GM21423 (cell line): ENCODE data around the gene AIF1L.
"Not testable (repeated sequence)": the region's sequence is repeated elsewhere in the genome, so short reads cannot be mapped to it uniquely, and the experiment has no call there.

Source experiments
- ATAC-seq: cut with Tn5 transposase; IDR thresholded peaks from one replicate; pipeline ENCODE4 v1.9.1; 2021; ENCODE audit warnings: mild to moderate bottlenecking, moderate library complexity; ENCODE audit not compliant: unreplicated experiment

The AIF1L gene

DNA sequence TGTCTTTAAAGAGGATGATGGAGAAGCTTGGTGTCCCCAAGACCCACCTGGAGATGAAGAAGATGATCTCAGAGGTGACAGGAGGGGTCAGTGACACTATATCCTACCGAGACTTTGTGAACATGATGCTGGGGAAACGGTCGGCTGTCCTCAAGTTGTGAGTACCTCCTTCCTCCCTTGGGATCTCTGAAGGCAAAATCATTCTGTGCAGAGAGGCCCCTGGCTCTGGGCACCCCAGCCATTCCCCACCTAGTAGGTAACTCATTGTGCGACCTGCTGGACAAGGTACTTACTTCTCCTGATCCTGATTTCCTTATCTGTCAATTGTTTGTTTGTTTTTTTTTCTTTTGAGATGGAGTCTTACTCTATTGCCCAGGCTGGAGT, 21.4 kb downstream of the AIF1L start:
- no peak for ATAC-seq

- ATAC-seq = no peak
Measured at GRCh38 chr9:131119600-131119999, 23.3 kb downstream of the AIF1L start.

DNA sequence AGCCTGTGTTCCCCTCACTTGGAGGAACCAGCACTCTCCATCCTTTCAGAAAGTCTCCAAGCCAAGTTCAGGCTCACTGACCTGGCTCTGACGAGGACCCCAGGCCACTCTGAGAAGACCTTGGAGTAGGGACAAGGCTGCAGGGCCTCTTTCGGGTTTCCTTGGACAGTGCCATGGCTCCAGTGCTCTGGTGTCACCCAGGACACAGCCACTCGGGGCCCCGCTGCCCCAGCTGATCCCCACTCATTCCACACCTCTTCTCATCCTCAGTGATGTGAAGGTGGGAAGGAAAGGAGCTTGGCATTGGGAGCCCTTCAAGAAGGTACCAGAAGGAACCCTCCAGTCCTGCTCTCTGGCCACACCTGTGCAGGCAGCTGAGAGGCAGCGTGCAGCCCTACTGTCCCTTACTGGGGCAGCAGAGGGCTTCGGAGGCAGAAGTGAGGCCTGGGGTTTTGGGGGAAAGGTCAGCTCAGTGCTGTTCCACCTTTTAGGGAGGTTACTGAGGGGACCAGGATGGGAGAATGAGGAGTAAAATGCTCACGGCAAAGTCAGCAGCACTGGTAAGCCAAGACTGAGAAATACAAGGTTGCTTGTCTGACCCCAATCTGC, 24.4 kb downstream of the AIF1L start:
- ATAC-seq = no peak

DNA sequence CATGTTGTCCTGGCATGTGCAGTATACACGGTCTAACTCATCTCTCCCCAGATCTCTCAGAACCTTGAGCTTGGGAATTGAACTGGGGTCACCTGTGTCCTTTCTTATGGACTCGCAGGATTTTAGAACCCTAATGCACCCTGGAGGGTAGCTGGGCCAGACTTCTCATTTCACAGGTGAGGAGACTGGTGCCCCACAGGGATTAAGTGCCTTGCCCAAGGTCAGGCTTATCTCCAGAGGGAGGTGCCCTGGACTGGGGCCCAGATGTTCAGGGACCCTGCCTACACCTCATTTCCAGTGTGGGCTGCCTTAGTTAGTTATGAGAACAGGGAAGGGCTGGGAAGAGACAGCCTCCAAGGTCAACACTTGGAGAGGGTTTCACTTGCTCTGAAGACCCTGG, 25.0 kb downstream of the AIF1L start:
- ATAC-seq = no peak

DNA sequence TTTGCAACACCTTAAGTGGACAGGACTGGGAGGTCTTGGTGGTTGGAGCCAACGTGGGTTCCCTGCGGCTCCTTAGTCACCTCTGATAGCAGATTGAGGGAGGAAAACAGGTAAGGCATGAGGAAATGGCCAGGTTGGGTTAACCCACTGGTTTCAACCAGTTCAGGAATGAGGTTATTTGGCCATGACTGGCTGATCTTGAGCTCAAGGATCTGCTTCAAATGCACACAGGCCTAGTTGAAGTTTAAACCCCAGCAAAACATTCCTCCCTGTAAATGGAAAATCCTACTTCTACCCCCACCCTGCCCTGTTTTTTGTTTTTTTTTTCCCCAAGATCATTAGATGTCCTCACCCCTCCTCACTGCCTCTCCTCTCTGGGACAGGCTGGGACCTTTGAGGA, 25.8 kb downstream of the AIF1L start:
- no peak for ATAC-seq

DNA sequence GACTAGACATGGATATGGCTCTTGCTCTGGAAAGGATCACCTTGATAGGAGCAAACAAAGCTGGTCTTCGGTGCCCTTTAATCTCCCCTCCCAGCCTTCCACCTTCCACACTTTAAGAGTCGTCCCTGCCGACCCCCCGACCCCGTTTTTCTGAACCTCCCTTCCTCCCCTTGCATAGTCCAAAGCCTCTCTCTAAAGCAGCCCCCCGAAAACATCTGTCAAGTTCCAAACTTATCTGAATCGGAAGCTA, 28.6 kb downstream of the AIF1L start:
- ATAC-seq = peak; percentile 7

- peak; percentile 97 for ATAC-seq
Measured at GRCh38 chr9:131125288-131126058, 29.1 kb downstream of the AIF1L start, which contains the start of gene NUP214. TSS of gene NUP214 (plus strand) at chr9:131125586. CDS start at chr9:131125705, 119 bp downstream.

DNA sequence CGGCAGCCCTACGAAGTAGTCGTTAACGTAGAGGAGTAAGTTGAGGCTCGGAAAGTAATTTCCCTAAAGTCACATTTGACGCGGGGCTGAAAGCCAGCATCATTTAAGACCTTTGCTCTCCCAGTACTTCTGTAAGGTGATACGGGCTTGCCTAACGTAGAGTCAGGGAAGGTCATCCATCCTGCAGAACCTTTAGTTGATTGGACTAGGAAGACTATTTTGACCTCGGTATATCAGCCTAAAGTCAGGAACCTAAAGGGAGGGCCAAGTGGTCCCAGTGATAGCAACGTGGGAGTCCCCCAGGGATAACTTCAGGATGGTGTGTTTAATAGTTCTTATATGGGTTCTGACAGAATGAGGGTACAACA, 29.7 kb downstream of the AIF1L start:
- no peak for ATAC-seq

GRCh38 chr9:131129183-131129582, 32.9 kb downstream of the AIF1L start:
- ATAC-seq = no peak

DNA sequence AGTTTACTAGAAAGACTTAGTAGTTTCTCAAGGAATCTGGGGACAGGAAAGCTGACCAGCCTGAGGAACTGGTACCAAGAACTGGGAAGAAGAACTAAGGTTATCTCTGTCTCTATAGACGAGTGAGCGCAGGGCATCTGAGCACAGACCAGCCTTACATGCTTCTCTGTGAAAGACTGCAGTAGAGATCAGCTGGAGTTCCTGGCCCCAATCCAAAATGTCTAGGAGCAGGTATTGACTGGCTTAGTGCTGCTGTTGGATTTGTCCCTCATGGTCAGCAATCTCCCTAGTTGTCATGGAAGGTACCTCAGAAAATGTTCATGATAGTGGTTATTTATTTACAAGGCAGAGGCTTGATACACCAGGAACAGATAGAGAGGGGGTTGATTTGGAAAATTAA, 42.3 kb downstream of the AIF1L start:
- no peak for ATAC-seq

- no peak for ATAC-seq
Measured at GRCh38 chr9:131140112-131140511, 43.8 kb downstream of the AIF1L start.

GRCh38 chr9:131140550-131140949, 44.2 kb downstream of the AIF1L start:
- no peak for ATAC-seq

- no peak for ATAC-seq
Measured at GRCh38 chr9:131142160-131142559, 45.8 kb downstream of the AIF1L start.

GRCh38 chr9:131144201-131144600, 47.9 kb downstream of the AIF1L start:
- no peak for ATAC-seq

- no peak for ATAC-seq
Measured at GRCh38 chr9:131145245-131145644, 48.9 kb downstream of the AIF1L start.

DNA sequence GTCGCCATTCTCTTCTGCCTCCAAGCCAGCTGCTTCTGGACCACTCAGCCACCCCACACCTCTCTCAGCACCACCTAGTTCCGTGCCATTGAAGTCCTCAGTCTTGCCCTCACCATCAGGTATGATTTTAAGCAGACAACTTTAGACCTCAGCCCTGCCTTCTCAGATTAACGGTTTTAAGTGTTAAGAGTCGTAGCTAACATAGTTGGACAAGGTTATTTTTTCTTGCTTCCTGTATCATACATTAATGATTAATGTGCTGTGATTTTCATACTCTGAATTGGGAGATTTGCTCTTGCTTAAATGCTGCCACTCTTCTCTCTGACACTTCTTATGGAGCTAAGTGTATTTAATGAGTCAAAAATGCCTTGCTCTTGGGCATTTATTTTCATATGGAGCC, 49.9 kb downstream of the AIF1L start:
- ATAC-seq = no peak

GRCh38 chr9:131148276-131148675, 51.9 kb downstream of the AIF1L start:
- ATAC-seq = no peak

- ATAC-seq = no peak
Measured at GRCh38 chr9:131148966-131149687, 52.8 kb downstream of the AIF1L start.

GRCh38 chr9:131149688-131150053, 53.3 kb downstream of the AIF1L start:
- ATAC-seq = no peak

- no peak for ATAC-seq
Measured at GRCh38 chr9:131153595-131153994, 57.3 kb downstream of the AIF1L start.

- ATAC-seq = not testable (repeated sequence)
Measured at GRCh38 chr9:131158673-131159072, 62.3 kb downstream of the AIF1L start.

DNA sequence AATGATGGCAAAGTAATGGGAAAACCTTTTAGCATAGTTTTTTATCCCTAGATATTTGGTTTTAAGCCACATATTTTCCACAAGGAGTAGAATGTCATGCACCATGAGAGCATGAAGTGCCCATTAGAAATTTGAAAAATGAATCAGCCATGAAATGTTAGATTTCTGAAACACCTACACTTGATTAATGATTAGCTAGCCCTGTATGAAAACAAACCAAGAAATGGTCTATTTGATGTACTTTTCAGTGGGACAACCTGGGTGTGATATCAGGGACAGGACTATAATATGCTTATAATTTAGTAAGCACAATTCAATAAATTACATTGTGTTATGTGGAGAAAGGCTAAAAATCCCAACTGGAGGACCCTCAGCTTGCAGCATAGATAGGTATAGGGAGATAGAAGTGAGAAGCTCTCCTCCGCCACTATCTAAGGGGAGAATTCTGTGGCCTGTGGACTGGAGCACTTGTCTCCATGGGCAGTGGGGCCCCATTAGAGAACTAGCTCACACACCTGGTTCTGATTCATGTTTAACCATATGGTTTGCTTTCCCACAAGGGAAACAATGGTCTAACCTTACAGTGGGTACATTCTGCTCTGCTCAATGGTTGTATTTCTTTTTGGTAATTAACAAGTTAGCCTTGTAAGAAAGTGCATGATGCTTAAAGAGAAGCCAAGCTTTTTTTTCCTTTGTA, 64.2 kb downstream of the AIF1L start:
- no peak for ATAC-seq
